Measurements from ENCODE around the gene LMOD2. TPM values are rescaled to one million over a fixed set of nuclear protein-coding genes. Genes with fewer than 3 reads are reported as not detected.
A peak's percentile ranks its signal among the peaks of the same experiment; 100 is the strongest.

The LMOD2 gene
- total RNA-seq, 2 experiments from 2014 or later = not detected

DNA sequence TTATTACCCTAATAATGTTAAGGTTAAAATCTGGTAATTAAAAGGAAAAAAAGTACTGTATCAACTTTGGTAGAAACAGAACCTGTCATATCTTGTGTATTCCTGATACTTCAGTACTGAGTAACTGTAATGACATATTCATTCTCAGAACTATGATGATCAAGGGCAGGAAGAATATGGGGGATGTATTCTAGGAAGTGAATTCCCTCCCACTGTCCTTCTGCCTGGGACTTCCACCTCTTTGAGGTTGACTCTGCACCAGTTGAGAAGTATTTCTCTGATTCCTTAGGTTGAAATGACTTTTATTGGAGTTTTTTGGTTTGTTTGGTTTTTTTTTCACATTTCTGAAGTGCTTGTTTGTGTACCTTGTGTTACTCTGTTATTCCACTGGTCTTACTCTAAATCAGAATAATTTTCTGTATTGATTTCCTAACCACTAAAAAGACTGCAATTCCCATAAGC, 56.2 kb downstream of the LMOD2 start:
- no peak overlapping the region for H3K4me3 Mint-ChIP-seq
- Histone ChIP-seq H3K9me3 (ENCODE audit: control insufficient read depth in 1 of 2, insufficient read depth in 1 of 2, low read length in 2 of 2) (no peaks in the 10 kb centered on the region), H3K4me3 (ENCODE audit: low read length) (no peak overlapping the region), H3K27me3 (ENCODE audit: control insufficient read depth in 1 of 2, insufficient read depth in 2 of 2, low read length in 2 of 2) (no peaks in the 10 kb centered on the region), H3K27ac (ENCODE audit: low read depth in 1 of 2, low read length in 2 of 2) (no peak overlapping the region), H3K36me3 (ENCODE audit: insufficient read depth, low read length) (peaks cover 16% of the 10 kb centered on the region), H3K4me1 (ENCODE audit: insufficient read depth, low read length) (peaks cover 3% of the 10 kb centered on the region)
- ATAC-seq (ENCODE audit: poor library complexity) (no peak), DNase-seq (peak in 1 of 14 experiments; percentile 8)
- H3K36me3 Mint-ChIP-seq (ENCODE audit: low read depth) = peaks cover 22% of the 10 kb centered on the region
- no peaks in the 10 kb centered on the region for H3K9me3 Mint-ChIP-seq
- H3K27me3 Mint-ChIP-seq = no peaks in the 10 kb centered on the region
- peak overlapping the region; percentile 1 for H3K27ac Mint-ChIP-seq
- CTCF ChIA-PET = interaction anchor here (1.0 kb wide), 1 partner anchor 9 kb away, joined by 3 read pairs; no protein-coding TSS in a partner anchor
- POLR2A ChIA-PET = no interaction called here
- TF ChIP-seq CTCF (IDR thresholded peaks at IDR 0.05) = no peak
- intact Hi-C loops (cut with DNase I, micrococcal nuclease) = loop anchor here in 1 of 2 experiments (5.0 kb wide), 1 partner anchor 35 kb away; the partner anchor contains the start of gene WASL
- H3K4me1 Mint-ChIP-seq (ENCODE audit: low read depth) = peaks cover 59% of the 10 kb centered on the region

DNA sequence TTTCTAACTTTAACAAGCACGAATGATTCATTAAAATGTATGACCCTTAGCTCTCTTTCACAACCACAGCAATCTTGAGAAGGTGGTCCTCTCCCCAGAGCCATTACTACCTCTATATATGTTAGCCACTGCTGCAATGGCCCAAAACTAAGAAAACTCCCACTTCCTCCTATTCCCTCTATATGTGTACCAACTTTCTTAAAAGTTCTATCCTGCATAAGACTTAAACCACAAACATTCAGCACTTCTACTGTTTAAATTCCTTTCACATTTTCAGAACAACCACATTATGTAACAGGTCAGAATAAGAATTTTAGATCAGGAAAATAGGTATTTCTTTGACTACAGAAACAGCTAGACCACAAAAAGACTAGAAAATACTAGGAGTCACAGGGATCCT, 57.0 kb downstream of the LMOD2 start:
- Histone ChIP-seq H3K9me3 (ENCODE audit: control insufficient read depth in 1 of 2, insufficient read depth in 1 of 2, low read length in 2 of 2) (no peaks in the 10 kb centered on the region), H3K4me3 (ENCODE audit: low read length) (no peak overlapping the region), H3K36me3 (ENCODE audit: insufficient read depth, low read length) (peaks cover 8% of the 10 kb centered on the region), H3K27me3 (ENCODE audit: control insufficient read depth in 1 of 2, insufficient read depth in 2 of 2, low read length in 2 of 2) (no peaks in the 10 kb centered on the region), H3K4me1 (ENCODE audit: insufficient read depth, low read length) (peaks cover 3% of the 10 kb centered on the region), H3K27ac (ENCODE audit: low read depth in 1 of 2, low read length in 2 of 2) (no peak overlapping the region)
- Mint-ChIP-seq H3K4me3 (no peak overlapping the region), H3K27me3 (no peaks in the 10 kb centered on the region), H3K36me3 (ENCODE audit: low read depth) (peaks cover 23% of the 10 kb centered on the region), H3K27ac (peak overlapping the region; percentile 3), H3K4me1 (ENCODE audit: low read depth) (peaks cover 64% of the 10 kb centered on the region), H3K9me3 (no peaks in the 10 kb centered on the region)
- intact Hi-C loops (cut with DNase I, micrococcal nuclease) = loop anchor here in 1 of 2 experiments (5.0 kb wide), 1 partner anchor 35 kb away; the partner anchor contains the start of gene WASL
- no peak for DNase-seq
- no peak for ATAC-seq (ENCODE audit: poor library complexity)
- TF ChIP-seq CTCF (IDR thresholded peaks at IDR 0.05) = no peak
- POLR2A ChIA-PET = no interaction called here
- CTCF ChIA-PET = interaction anchor here (1.0 kb wide), 1 partner anchor 9 kb away, joined by 3 read pairs; no protein-coding TSS in a partner anchor

Other genes with a start within 250 kb of the LMOD2 start
- gene IQUB, start 121.3 kb upstream of the LMOD2 start, total RNA-seq = not detected
- gene NDUFA5, start 98.0 kb upstream of the LMOD2 start, total RNA-seq = 10 to 100 TPM; 67.9 to 68.6 TPM
- gene ASB15, start 54.0 kb upstream of the LMOD2 start, total RNA-seq = not detected
- 1 to 10 TPM; 8.6 to 9.3 TPM for gene WASL, start 93.1 kb downstream of the LMOD2 start, total RNA-seq
- under 1 TPM in 1 of 2 experiments, not detected in 1; 0.14 TPM for gene HYAL4, start 189.3 kb downstream of the LMOD2 start, total RNA-seq